ENCODE measurements around the gene OPCML.

DNA sequence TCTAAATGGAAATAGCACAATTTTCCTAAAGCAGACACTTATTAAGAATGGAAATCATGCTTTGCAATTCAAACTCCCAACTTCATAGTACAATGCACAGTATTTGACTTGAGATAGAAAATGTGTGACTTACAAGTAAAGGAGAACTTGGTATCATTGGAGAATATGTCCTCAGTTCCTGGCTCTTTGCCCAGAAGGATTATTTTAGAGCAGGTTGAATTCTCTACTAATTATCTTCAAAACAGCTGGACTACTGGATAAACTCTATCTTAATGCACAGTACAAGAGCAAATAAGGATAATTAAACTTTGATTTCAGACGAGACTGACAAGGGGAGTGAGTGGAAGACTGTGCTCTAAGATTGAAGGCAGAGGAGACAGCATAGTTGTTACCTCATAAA is 839.4 kb downstream of the OPCML start:
- TF ChIP-seq, protein P1, sequence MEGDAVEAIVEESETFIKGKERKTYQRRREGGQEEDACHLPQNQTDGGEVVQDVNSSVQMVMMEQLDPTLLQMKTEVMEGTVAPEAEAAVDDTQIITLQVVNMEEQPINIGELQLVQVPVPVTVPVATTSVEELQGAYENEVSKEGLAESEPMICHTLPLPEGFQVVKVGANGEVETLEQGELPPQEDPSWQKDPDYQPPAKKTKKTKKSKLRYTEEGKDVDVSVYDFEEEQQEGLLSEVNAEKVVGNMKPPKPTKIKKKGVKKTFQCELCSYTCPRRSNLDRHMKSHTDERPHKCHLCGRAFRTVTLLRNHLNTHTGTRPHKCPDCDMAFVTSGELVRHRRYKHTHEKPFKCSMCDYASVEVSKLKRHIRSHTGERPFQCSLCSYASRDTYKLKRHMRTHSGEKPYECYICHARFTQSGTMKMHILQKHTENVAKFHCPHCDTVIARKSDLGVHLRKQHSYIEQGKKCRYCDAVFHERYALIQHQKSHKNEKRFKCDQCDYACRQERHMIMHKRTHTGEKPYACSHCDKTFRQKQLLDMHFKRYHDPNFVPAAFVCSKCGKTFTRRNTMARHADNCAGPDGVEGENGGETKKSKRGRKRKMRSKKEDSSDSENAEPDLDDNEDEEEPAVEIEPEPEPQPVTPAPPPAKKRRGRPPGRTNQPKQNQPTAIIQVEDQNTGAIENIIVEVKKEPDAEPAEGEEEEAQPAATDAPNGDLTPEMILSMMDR (IDR thresholded peaks at IDR 0.05), result no peak
- TF ChIP-seq POLR2A (IDR thresholded peaks at IDR 0.05), result no peak
